GM23338 (cell line): ENCODE measurements around the gene SAFB2. TPM values are rescaled to one million over a fixed set of nuclear protein-coding genes. Genes with fewer than 3 reads are reported as not detected.

Experiments
- ATAC-seq: fragments of 200-7000 bp; cut with Tn5 transposase; 3 replicates; pipeline ENCODE4 v1.9.1; 2020
- DNase-seq: peaks from one replicate; pipeline ENCODE4 v3.0.0-alpha.2; 2015; ENCODE audit warnings: low spot score
- H2AFZ ChIP-seq: fragments of 200-600 bp; sonication (generic); 2 replicates; pipeline ENCODE4 v1.8.0; 2016; ENCODE audit warnings: antibody characterized with exemption, mild to moderate bottlenecking, moderate library complexity
- H3F3A ChIP-seq: fragments of 200-600 bp; sonication (generic); replicated peaks from 2 replicates; pipeline ENCODE4 v1.8.0; 2017; ENCODE audit warnings: antibody characterized with exemption, mixed run types, low read depth
- H3K27ac ChIP-seq: fragments of 200-600 bp; sonication (generic); 2 replicates; pipeline ENCODE4 v1.6.1; 2016; ENCODE audit warnings: low read depth
- H3K27me3 ChIP-seq: fragments of 200-600 bp; sonication (generic); 2 replicates; pipeline ENCODE4 v1.8.0; 2016; ENCODE audit warnings: mild to moderate bottlenecking, mixed run types, moderate library complexity; ENCODE audit not compliant: insufficient read depth
- H3K36me3 ChIP-seq: fragments of 200-600 bp; sonication (generic); 2 replicates; pipeline ENCODE4 v1.8.0; 2016; ENCODE audit warnings: mild to moderate bottlenecking; ENCODE audit not compliant: insufficient read depth
- H3K4me1 ChIP-seq: fragments of 200-600 bp; sonication (generic); 2 replicates; pipeline ENCODE4 v1.8.0; 2016; ENCODE audit warnings: mild to moderate bottlenecking, moderate library complexity; ENCODE audit not compliant: insufficient read depth
- H3K4me2 ChIP-seq: fragments of 200-600 bp; sonication (generic); 2 replicates; pipeline ENCODE4 v1.7.1; 2017; ENCODE audit warnings: mixed run types
- H3K4me3 ChIP-seq: fragments of 200-600 bp; sonication (generic); 2 replicates; pipeline ENCODE4 v1.6.1; 2016; ENCODE audit warnings: mixed run types
- H3K79me2 ChIP-seq: fragments of 200-600 bp; sonication (generic); replicated peaks from 2 replicates; pipeline ENCODE4 v1.8.0; 2017; ENCODE audit warnings: mild to moderate bottlenecking; ENCODE audit not compliant: insufficient read depth
- H3K9me2 ChIP-seq: fragments of 200-600 bp; sonication (generic); 2 replicates; pipeline ENCODE4 v1.8.0; 2017; ENCODE audit not compliant: insufficient read depth
- H4K20me1 ChIP-seq: fragments of 200-600 bp; sonication (generic); replicated peaks from 2 replicates; pipeline ENCODE4 v1.8.0; 2017; ENCODE audit warnings: mild to moderate bottlenecking; ENCODE audit not compliant: insufficient read depth
- H3K27ac Mint-ChIP-seq: 2 replicates; pipeline ENCODE4 v1.8.0; 2020; ENCODE audit warnings: inconsistent platforms, mild to moderate bottlenecking, moderate library complexity, mixed read lengths
- H3K27me3 Mint-ChIP-seq: 3 replicates; pipeline ENCODE4 v1.8.0; 2022; ENCODE audit warnings: low read depth, mild to moderate bottlenecking, moderate library complexity, mixed read lengths, inconsistent platforms; ENCODE audit not compliant: insufficient read depth, poor library complexity
- H3K36me3 Mint-ChIP-seq: 3 replicates; pipeline ENCODE4 v1.8.0; 2021; ENCODE audit warnings: low read depth, mild to moderate bottlenecking, inconsistent platforms, moderate library complexity, mixed read lengths
- H3K4me1 Mint-ChIP-seq: 3 replicates; pipeline ENCODE4 v1.8.0; 2020; ENCODE audit warnings: mild to moderate bottlenecking, inconsistent platforms, mixed read lengths
- H3K4me3 Mint-ChIP-seq: 3 replicates; pipeline ENCODE4 v1.8.0; 2021; ENCODE audit warnings: moderate library complexity, mild to moderate bottlenecking, inconsistent platforms, mixed read lengths
- H3K9me3 Mint-ChIP-seq: 3 replicates; pipeline ENCODE4 v1.8.0; 2020; ENCODE audit warnings: moderate library complexity, mild to moderate bottlenecking, inconsistent platforms, mixed read lengths
- CREB1 ChIP-seq: fragments of 250-450 bp; sonication (Bioruptor Pico); IDR thresholded peaks from 2 replicates; pipeline ENCODE4 v1.5.0; 2020; ENCODE audit warnings: low read depth, mild to moderate bottlenecking, moderate library complexity
- CTCF ChIP-seq, 2 experiments: fragments of 200-600 bp in 1 of 2; sonication (generic) in 1 of 2; conservative IDR thresholded peaks; 2 replicates each; pipeline versions ENCODE4 v1.5.1 to v1.6.1; 2016 to 2017; ENCODE audit warnings: antibody characterized with exemption in 2 of 2, low read depth in 2 of 2, mild to moderate bottlenecking in 2 of 2, moderate library complexity in 1 of 2
- ETS1 ChIP-seq: IDR thresholded peaks from 2 replicates; pipeline ENCODE4 v1.6.1; 2016; ENCODE audit warnings: antibody characterized with exemption
- EZH2 ChIP-seq: fragments of 200-600 bp; sonication (generic); IDR thresholded peaks from one replicate; pipeline ENCODE4 v1.8.0; 2017; ENCODE audit warnings: antibody characterized with exemption, mild to moderate bottlenecking, low read depth; ENCODE audit not compliant: unreplicated experiment
- EZH2phosphoT487 ChIP-seq: fragments of 200-600 bp; sonication (generic); IDR thresholded peaks from one replicate; pipeline ENCODE4 v1.8.1; 2018; ENCODE audit warnings: antibody characterized with exemption; ENCODE audit not compliant: unreplicated experiment
- JUNB ChIP-seq: IDR thresholded peaks from one replicate; pipeline ENCODE4 v1.6.1; 2016; ENCODE audit warnings: antibody characterized with exemption; ENCODE audit not compliant: unreplicated experiment
- NANOG ChIP-seq: IDR thresholded peaks from 2 replicates; pipeline ENCODE4 v1.6.1; 2016; ENCODE audit warnings: antibody characterized with exemption, borderline replicate concordance
- POLR2AphosphoS5 ChIP-seq: IDR thresholded peaks from 2 replicates; pipeline ENCODE4 v1.6.1; 2016; ENCODE audit warnings: antibody characterized with exemption, low read depth
- REST ChIP-seq: IDR thresholded peaks from one replicate; pipeline ENCODE4 v1.6.1; 2018; ENCODE audit warnings: antibody characterized with exemption; ENCODE audit not compliant: unreplicated experiment
- STAT1 ChIP-seq: IDR thresholded peaks from one replicate; pipeline ENCODE4 v1.6.1; 2016; ENCODE audit warnings: antibody characterized with exemption; ENCODE audit not compliant: unreplicated experiment
- ZNF114 ChIP-seq: fragments of 250-450 bp; sonication (Bioruptor Pico); IDR thresholded peaks from 2 replicates; pipeline ENCODE4 v1.5.0; 2020; ENCODE audit warnings: mild to moderate bottlenecking, moderate library complexity
- ZNF331 ChIP-seq: fragments of 250-450 bp; sonication (Bioruptor Pico); IDR thresholded peaks from 2 replicates; pipeline ENCODE4 v1.5.0; 2020; ENCODE audit warnings: low read depth, mild to moderate bottlenecking, moderate library complexity
- ZNF462 ChIP-seq: fragments of 250-450 bp; sonication (Bioruptor Pico); IDR thresholded peaks from 2 replicates; pipeline ENCODE4 v1.5.0; 2020; ENCODE audit warnings: mild to moderate bottlenecking, moderate library complexity
- polyA plus RNA-seq: library from polyadenylated mRNA; unstranded; fragments of >200 nt; fragmentation: Nextera tagmentation; extraction: Ambion mirVana; gene quantifications from 2 replicates; pipeline ENCODE4 v1.2.1, GENCODE V29; 2016
- total RNA-seq: library from RNA; depleted of rRNA; stranded (reverse); fragments of >200 nt; shearing (Covaris generic); gene quantifications from 2 replicates; pipeline ENCODE4 v1.2.3, GENCODE V29; 2014

The SAFB2 gene
- total and polyA plus RNA-seq, 2 experiments from 2014 or later: 37.7 to 102 TPM

GRCh38 chr19:5564930-5565329, 57.6 kb downstream of the SAFB2 start:
- Histone ChIP-seq H3K27ac (no peak overlapping the region), H2AFZ (no peak overlapping the region), H3K79me2 (no peaks in the 10 kb centered on the region), H3K27me3 (peaks cover 20% of the 10 kb centered on the region), H4K20me1 (no peaks in the 10 kb centered on the region), H3K36me3 (no peaks in the 10 kb centered on the region), H3K4me2 (no peak overlapping the region), H3K4me3 (no peak overlapping the region), H3F3A (peaks cover 10% of the 10 kb centered on the region; the same call in 1 of the 2 replicates), H3K9me2 (no peaks in the 10 kb centered on the region), H3K4me1 (no peaks in the 10 kb centered on the region; the same call in 1 of the 2 replicates)
- Mint-ChIP-seq H3K4me3 (no peak overlapping the region; the same call in 2 of the 3 replicates), H3K9me3 (peaks cover 10% of the 10 kb centered on the region), H3K27ac (no peak overlapping the region), H3K27me3 (peaks cover 24% of the 10 kb centered on the region), H3K4me1 (peaks cover 13% of the 10 kb centered on the region), H3K36me3 (no peaks in the 10 kb centered on the region)
- TF ChIP-seq NANOG (no peak), ETS1 (no peak), EZH2phosphoT487 (no peak), ZNF114 (CRISPR knock-in tag) (no peak), CREB1 (CRISPR knock-in tag) (no peak), EZH2 (no peak), ZNF331 (no peak), POLR2AphosphoS5 (no peak), CTCF (conservative IDR thresholded peaks at IDR 0.05; ENCODE audit: low read depth in 2 of 2) (no peak), JUNB (no peak), STAT1 (no peak), ZNF462 (CRISPR knock-in tag) (no peak), REST (no peak)
- no peak for ATAC-seq
- no peak for DNase-seq
